GM12878 (cell line): Measurements from ENCODE around the gene ASTL. TPM values are rescaled to one million over a fixed set of nuclear protein-coding genes. Genes with fewer than 3 reads are reported as not detected.

Source experiments
- ATAC-seq: fragments of 200-7000 bp; cut with Tn5 transposase; 3 replicates; pipeline ENCODE4 v1.9.1; 2020; ENCODE audit warnings: mild to moderate bottlenecking, moderate library complexity
- BruUV-seq: library from RNA; stranded (reverse); fragments of 400-500 nt; replicated peaks from 2 replicates; lab custom pipeline; 2021; lab: Mats Ljungman, UMichigan
- CTCF ChIA-PET: fragments of 300-600 bp; sonication (Branson Sonifier 250); formaldehyde crosslinking; extraction: SDS; loops from one replicate; lab custom pipeline; 2021; ENCODE audit warnings: inconsistent platforms; lab: Yijun Ruan, JAX
- POLR2A ChIA-PET: fragments of 350-600 bp; formaldehyde crosslinking; extraction: SDS; loops from one replicate; lab custom pipeline; 2021; ENCODE audit warnings: inconsistent platforms; lab: Charles Lee
- RAD21 ChIA-PET: fragments of 300-600 bp; sonication (Branson Sonifier 250); formaldehyde crosslinking; loops from one replicate; lab custom pipeline; 2023; ENCODE audit warnings: antibody characterized with exemption; ENCODE audit not compliant: unreplicated experiment; lab: Charles Lee
- SMC1A ChIA-PET: fragments of 300-600 bp; sonication (Branson Sonifier 250); formaldehyde crosslinking; loops from one replicate; lab custom pipeline; 2023; ENCODE audit not compliant: unreplicated experiment, uncharacterized antibody; lab: Charles Lee
- DNase-seq: peaks from one replicate; pipeline ENCODE4 v3.0.0-alpha.2; 2011; ENCODE audit warnings: low read depth, low spot score
- FAIRE-seq: peaks from 3 replicates; lab custom pipeline; 2011; peaks lifted over from hg19 to GRCh38; lab: Jason Lieb, UNC
- H2AFZ ChIP-seq: 2 replicates; pipeline ENCODE4 v1.6.0; 2011; ENCODE audit warnings: low read depth, low read length, control low read depth; ENCODE audit not compliant: control insufficient read depth
- H3K27ac ChIP-seq: 2 replicates; pipeline ENCODE4 v1.5.1; 2011; ENCODE audit warnings: control low read depth; ENCODE audit not compliant: control insufficient read depth, insufficient read depth
- H3K27me3 ChIP-seq, 2 experiments: replicated peaks in 1 of 2; 2 replicates each; pipeline versions ENCODE4 v1.6.0 to v1.6.1; 2011; ENCODE audit warnings: low read length in 1 of 2; ENCODE audit not compliant: control insufficient read depth in 2 of 2, insufficient read depth in 2 of 2
- H3K36me3 ChIP-seq, 2 experiments: 2 replicates each; pipeline ENCODE4 v1.5.1; 2011; ENCODE audit warnings: low read length in 1 of 2; ENCODE audit not compliant: control insufficient read depth in 2 of 2, insufficient read depth in 2 of 2
- H3K4me1 ChIP-seq: 2 replicates; pipeline ENCODE4 v1.6.1; 2011; ENCODE audit warnings: mild to moderate bottlenecking, low read length, moderate library complexity, mixed read lengths; ENCODE audit not compliant: control insufficient read depth, insufficient read depth
- H3K4me2 ChIP-seq: 2 replicates; pipeline ENCODE4 v1.6.0; 2011; ENCODE audit warnings: control low read depth; ENCODE audit not compliant: control insufficient read depth, insufficient read depth
- H3K4me3 ChIP-seq: fragments of 200-600 bp; sonication (generic); 2 replicates; pipeline ENCODE4 v1.5.1; 2016
- H3K79me2 ChIP-seq: 2 replicates; pipeline ENCODE4 v1.6.0; 2011; ENCODE audit warnings: low read length; ENCODE audit not compliant: control insufficient read depth, insufficient read depth
- H3K9ac ChIP-seq: 2 replicates; pipeline ENCODE4 v1.8.0; 2011; ENCODE audit warnings: low read length, control low read depth, mixed read lengths; ENCODE audit not compliant: control insufficient read depth, insufficient read depth
- H3K9me3 ChIP-seq: replicated peaks from 3 replicates; pipeline ENCODE4 v1.5.1; 2011; ENCODE audit warnings: mild to moderate bottlenecking, low read length; ENCODE audit not compliant: control insufficient read depth, insufficient read depth
- H4K20me1 ChIP-seq: 2 replicates; pipeline ENCODE4 v1.6.0; 2011; ENCODE audit not compliant: control insufficient read depth, insufficient read depth
- IKZF1 ChIP-seq: fragments of 450-650 bp; conservative IDR thresholded peaks from 2 replicates; pipeline ENCODE4 v1.6.1; 2017; ENCODE audit warnings: antibody characterized with exemption, mild to moderate bottlenecking
- WGBS: methylation state at CpG from one replicate; pipeline ENCODE4 v1.1.6; 2016; ENCODE audit warnings: low lambda C conversion rate; ENCODE audit not compliant: insufficient replicate concordance, insufficient coverage; ENCODE audit errors: missing lambda C conversion rate; 5-methylcytosine and 5-hydroxymethylcytosine counted together
- in situ Hi-C: fragments of 300-500 bp; cut with MboI; formaldehyde crosslinking; loops from 9 replicates; pipeline ENCODE4 v1.14.3; 2018; ENCODE audit warnings: mixed read lengths
- intact Hi-C: fragments of 100-400 bp; cut with micrococcal nuclease; formaldehyde crosslinking; loops from one replicate; pipeline ENCODE4 v1.14.2; 2022; ENCODE audit not compliant: unreplicated experiment
- polyA plus RNA-seq, 11 experiments: library from polyadenylated mRNA; depleted of rRNA in 4 of 11; unstranded in 6 of 11; stranded (reverse) in 5 of 11; fragments of >200 nt; fragmentation: Nextera tagmentation in 4 of 11; fragmentation: Illumina TruSeq in 1 of 11; extraction: Ambion mirVana in 4 of 11; extraction: Trizol in 1 of 11; gene quantifications; 1 replicate in 1 of 11; 2 replicates in 10 of 11; pipeline versions ENCODE4 v1.2.1 to v1.2.3, GENCODE V29; 2011 to 2016; ENCODE audit warnings: inconsistent platforms in 2 of 11, missing spikeins in 2 of 11, low read depth in 1 of 11
- total RNA-seq, 4 experiments: library from RNA; depleted of rRNA in 3 of 4; stranded (reverse); fragments of >200 nt in 3 of 4; fragmentation: Illumina TruSeq in 1 of 4; extraction: Trizol in 1 of 4; gene quantifications; 2 replicates each; pipeline versions ENCODE4 v1.2.1 to v1.2.3, GENCODE V29; 2013 to 2021
- TF ChIP-seq, protein P1 (sequence below), 3 experiments: IDR thresholded peaks in 2 of 3; conservative IDR thresholded peaks in 1 of 3; 2 replicates each; pipeline ENCODE4 v1.5.1; 2011; ENCODE audit warnings: low read depth in 3 of 3, low read length in 3 of 3, mild to moderate bottlenecking in 3 of 3, control low read depth in 2 of 3, moderate library complexity in 2 of 3, inconsistent platforms in 1 of 3, mixed read lengths in 1 of 3; ENCODE audit not compliant: control insufficient read depth in 2 of 3, insufficient read depth in 1 of 3; ENCODE audit errors: extremely low read depth in 1 of 3

ASTL gene
- total and polyA plus RNA-seq, 10 of the 15 experiments (the other 5 are each of a cell fraction or from before 2014, with no cell fraction given): 0.18 to 1.0 (median 0.38) TPM; not detected in 4

DNA sequence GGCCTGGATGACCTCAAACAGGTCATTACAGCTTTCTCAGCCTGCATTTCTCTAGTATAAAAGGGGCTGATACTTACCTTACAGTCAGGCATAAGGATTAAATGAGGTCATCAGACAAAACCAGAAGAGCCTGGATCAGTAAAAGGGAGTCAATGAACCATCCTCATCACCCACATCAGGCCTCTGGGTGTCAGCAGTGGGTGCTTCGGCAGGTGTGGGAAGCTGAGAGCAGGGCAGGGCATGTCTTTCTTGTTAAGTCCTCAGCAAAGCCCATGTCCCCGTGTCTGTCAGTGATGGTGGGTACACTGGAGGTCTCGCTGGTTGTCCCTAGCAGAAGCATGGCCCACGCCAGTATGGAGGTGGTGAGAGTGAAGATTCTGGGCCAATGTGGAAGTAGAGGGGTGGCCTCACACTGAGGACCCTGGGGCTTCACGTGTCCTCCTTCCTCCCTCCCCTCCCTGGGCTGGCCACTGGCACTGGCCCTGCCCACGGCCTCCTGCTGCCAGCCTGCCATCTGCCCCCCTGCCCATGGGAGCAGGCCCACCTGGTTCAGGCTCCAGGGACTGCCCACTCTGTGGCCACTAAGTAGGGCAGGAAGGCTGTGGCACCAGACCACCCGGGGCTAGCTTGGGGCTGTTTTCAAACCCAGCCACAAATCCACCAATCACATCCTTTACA, 26.3 kb downstream of the ASTL start:
- Histone ChIP-seq H3K9ac (no peak overlapping the region), H3K36me3 (no peaks in the 10 kb centered on the region), H3K4me3 (no peak overlapping the region), H3K27me3 (no peaks in the 10 kb centered on the region), H3K79me2 (no peaks in the 10 kb centered on the region), H3K4me2 (no peak overlapping the region), H3K9me3 (no peaks in the 10 kb centered on the region), H2AFZ (no peak overlapping the region), H3K27ac (no peak overlapping the region), H4K20me1 (no peaks in the 10 kb centered on the region), H3K4me1 (no peaks in the 10 kb centered on the region)
- FAIRE-seq: no peak
- WGBS: 22% methylated on average over 7 of the region's 7 CpGs
- ChIA-PET CTCF (interaction anchor here (0.6 to 1.7 kb wide), 4 partner anchors 10 to 148 kb away, joined by 3 to 7 read pairs (median 4); no protein-coding TSS in a partner anchor), SMC1A (interaction anchor here (1.2 kb wide), 1 partner anchor 62 kb away, joined by 3 read pairs; no protein-coding TSS in a partner anchor), POLR2A (interaction anchor here (0.7 kb wide), 2 partner anchors 101 to 122 kb away, joined by 3 to 4 read pairs; no protein-coding TSS in a partner anchor), RAD21 (interaction anchor here (0.6 to 1.6 kb wide), 2 partner anchors 62 to 119 kb away, joined by 3 to 4 read pairs; no protein-coding TSS in a partner anchor)
- BruUV-seq: no TSS peak
- no peak for TF ChIP-seq IKZF1
- TF ChIP-seq, protein P1, sequence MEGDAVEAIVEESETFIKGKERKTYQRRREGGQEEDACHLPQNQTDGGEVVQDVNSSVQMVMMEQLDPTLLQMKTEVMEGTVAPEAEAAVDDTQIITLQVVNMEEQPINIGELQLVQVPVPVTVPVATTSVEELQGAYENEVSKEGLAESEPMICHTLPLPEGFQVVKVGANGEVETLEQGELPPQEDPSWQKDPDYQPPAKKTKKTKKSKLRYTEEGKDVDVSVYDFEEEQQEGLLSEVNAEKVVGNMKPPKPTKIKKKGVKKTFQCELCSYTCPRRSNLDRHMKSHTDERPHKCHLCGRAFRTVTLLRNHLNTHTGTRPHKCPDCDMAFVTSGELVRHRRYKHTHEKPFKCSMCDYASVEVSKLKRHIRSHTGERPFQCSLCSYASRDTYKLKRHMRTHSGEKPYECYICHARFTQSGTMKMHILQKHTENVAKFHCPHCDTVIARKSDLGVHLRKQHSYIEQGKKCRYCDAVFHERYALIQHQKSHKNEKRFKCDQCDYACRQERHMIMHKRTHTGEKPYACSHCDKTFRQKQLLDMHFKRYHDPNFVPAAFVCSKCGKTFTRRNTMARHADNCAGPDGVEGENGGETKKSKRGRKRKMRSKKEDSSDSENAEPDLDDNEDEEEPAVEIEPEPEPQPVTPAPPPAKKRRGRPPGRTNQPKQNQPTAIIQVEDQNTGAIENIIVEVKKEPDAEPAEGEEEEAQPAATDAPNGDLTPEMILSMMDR (IDR thresholded peaks at IDR 0.05 in 2 of 3, conservative IDR thresholded peaks at IDR 0.05 in 1 of 3; ENCODE audit: control insufficient read depth in 2 of 3, extremely low read depth in 1 of 3, insufficient read depth in 1 of 3, low read depth in 3 of 3, low read length in 3 of 3): 0 out of 6 replicates have a peak, but pooled peaks of 1 of the 3 experiments have one; percentile 10
- ATAC-seq: peak; percentile 12; the same call in 1 of the 3 replicates
- in situ Hi-C loops (no loop called here), intact Hi-C loops (no loop called here)
- DNase-seq: no peak
